ENCODE measurements around the gene ADAT2. TPM values are rescaled to one million over a fixed set of nuclear protein-coding genes. Genes with fewer than 3 reads are reported as not detected.

Gene ADAT2
- total and polyA plus RNA-seq, 2 of the 13 experiments (the other 11 are each of a cell fraction or from before 2014, with no cell fraction given): 10.5 to 18.3 TPM

DNA sequence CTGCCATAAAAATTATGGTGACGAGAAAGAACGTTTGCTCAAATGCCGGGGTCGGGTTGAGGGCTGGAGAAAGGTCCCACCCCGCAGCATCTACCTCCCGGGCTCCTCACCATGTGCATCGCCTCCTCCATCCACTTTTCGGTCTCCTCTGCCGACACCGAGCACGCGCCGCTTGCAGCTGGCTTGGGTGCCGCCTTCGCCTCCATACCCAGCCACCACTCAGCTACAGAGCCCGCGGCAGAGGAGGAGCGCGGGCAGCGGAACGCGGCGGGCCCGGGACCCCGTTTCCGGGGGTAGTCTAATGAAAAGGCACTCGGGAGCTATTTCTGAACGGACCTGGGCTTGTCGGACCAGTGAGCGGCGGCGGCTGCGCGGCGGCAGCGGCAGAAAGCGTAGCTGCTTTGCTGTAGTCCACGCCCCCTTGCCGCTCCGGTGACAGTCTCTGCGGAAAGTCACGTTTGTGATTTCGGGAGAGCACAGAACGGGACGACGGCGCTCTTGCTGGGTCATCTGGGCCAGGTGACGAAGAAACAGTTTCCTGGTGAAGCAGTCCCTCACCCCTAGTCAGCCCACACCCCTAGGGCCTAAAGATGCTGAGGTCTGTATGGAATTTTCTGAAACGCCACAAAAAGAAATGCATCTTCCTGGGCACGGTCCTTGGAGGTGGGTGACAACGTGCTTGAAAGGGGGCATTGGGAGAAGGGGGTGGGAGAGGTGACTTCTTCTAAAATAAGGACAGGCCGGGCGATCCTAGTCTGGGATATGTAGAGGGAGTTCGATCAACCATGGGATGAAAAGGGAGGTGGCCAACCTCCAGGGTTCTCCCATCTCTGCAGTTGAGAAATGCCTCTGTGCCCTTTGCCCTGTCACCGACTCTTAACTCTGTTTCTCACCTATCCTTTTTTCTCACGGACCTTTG is at the start of gene ADAT2, which contains the start of gene PEX3 (continued):
- TF ChIP-seq, protein P1, sequence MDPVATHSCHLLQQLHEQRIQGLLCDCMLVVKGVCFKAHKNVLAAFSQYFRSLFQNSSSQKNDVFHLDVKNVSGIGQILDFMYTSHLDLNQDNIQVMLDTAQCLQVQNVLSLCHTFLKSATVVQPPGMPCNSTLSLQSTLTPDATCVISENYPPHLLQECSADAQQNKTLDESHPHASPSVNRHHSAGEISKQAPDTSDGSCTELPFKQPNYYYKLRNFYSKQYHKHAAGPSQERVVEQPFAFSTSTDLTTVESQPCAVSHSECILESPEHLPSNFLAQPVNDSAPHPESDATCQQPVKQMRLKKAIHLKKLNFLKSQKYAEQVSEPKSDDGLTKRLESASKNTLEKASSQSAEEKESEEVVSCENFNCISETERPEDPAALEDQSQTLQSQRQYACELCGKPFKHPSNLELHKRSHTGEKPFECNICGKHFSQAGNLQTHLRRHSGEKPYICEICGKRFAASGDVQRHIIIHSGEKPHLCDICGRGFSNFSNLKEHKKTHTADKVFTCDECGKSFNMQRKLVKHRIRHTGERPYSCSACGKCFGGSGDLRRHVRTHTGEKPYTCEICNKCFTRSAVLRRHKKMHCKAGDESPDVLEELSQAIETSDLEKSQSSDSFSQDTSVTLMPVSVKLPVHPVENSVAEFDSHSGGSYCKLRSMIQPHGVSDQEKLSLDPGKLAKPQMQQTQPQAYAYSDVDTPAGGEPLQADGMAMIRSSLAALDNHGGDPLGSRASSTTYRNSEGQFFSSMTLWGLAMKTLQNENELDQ (CRISPR knock-in tag; IDR thresholded peaks at IDR 0.05; ENCODE audit: borderline replicate concordance): peak; percentile 57; the same call in 1 of the 2 replicates
- peak; percentile 95 for TF ChIP-seq NKX3-1 (CRISPR knock-in tag; IDR thresholded peaks at IDR 0.05)
- TF ChIP-seq TCF7L2 (IDR thresholded peaks at IDR 0.05; ENCODE audit: low read depth, low read length): no peak
- TF ChIP-seq ARNT (IDR thresholded peaks at IDR 0.05): no peak
- 0 out of 2 replicates have a peak, but pooled peaks have one; percentile 59 for TF ChIP-seq TMF1 (CRISPR knock-in tag; IDR thresholded peaks at IDR 0.05; ENCODE audit: low read depth)
- TF ChIP-seq ZNF776 (CRISPR knock-in tag; IDR thresholded peaks at IDR 0.05): peak; percentile 91
- TF ChIP-seq, protein P2, sequence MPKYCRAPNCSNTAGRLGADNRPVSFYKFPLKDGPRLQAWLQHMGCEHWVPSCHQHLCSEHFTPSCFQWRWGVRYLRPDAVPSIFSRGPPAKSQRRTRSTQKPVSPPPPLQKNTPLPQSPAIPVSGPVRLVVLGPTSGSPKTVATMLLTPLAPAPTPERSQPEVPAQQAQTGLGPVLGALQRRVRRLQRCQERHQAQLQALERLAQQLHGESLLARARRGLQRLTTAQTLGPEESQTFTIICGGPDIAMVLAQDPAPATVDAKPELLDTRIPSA (CRISPR knock-in tag; IDR thresholded peaks at IDR 0.05; ENCODE audit: borderline replicate concordance): peak; percentile 97
- no peak for TF ChIP-seq ZNF326 (CRISPR knock-in tag; IDR thresholded peaks at IDR 0.05; ENCODE audit: borderline replicate concordance)
- peak; percentile 94; the same call in 1 of the 2 replicates for TF ChIP-seq DNMT1 (CRISPR knock-in tag; IDR thresholded peaks at IDR 0.05)
- TF ChIP-seq MIER2 (CRISPR knock-in tag; IDR thresholded peaks at IDR 0.05): peak; percentile 83
- peak; percentile 47; the same call in 1 of the 2 replicates for TF ChIP-seq POLR2AphosphoS2 (IDR thresholded peaks at IDR 0.05; ENCODE audit: low read depth, low read length)
- TF ChIP-seq FLYWCH1 (CRISPR knock-in tag; IDR thresholded peaks at IDR 0.05): peak; percentile 76; the same call in 1 of the 2 replicates
- TF ChIP-seq, protein P3, sequence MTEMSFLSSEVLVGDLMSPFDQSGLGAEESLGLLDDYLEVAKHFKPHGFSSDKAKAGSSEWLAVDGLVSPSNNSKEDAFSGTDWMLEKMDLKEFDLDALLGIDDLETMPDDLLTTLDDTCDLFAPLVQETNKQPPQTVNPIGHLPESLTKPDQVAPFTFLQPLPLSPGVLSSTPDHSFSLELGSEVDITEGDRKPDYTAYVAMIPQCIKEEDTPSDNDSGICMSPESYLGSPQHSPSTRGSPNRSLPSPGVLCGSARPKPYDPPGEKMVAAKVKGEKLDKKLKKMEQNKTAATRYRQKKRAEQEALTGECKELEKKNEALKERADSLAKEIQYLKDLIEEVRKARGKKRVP (CRISPR knock-in tag; IDR thresholded peaks at IDR 0.05): peak in 1 of 2 experiments; percentile 91; a peak in 2 of 4 replicates
- TF ChIP-seq, protein P4, sequence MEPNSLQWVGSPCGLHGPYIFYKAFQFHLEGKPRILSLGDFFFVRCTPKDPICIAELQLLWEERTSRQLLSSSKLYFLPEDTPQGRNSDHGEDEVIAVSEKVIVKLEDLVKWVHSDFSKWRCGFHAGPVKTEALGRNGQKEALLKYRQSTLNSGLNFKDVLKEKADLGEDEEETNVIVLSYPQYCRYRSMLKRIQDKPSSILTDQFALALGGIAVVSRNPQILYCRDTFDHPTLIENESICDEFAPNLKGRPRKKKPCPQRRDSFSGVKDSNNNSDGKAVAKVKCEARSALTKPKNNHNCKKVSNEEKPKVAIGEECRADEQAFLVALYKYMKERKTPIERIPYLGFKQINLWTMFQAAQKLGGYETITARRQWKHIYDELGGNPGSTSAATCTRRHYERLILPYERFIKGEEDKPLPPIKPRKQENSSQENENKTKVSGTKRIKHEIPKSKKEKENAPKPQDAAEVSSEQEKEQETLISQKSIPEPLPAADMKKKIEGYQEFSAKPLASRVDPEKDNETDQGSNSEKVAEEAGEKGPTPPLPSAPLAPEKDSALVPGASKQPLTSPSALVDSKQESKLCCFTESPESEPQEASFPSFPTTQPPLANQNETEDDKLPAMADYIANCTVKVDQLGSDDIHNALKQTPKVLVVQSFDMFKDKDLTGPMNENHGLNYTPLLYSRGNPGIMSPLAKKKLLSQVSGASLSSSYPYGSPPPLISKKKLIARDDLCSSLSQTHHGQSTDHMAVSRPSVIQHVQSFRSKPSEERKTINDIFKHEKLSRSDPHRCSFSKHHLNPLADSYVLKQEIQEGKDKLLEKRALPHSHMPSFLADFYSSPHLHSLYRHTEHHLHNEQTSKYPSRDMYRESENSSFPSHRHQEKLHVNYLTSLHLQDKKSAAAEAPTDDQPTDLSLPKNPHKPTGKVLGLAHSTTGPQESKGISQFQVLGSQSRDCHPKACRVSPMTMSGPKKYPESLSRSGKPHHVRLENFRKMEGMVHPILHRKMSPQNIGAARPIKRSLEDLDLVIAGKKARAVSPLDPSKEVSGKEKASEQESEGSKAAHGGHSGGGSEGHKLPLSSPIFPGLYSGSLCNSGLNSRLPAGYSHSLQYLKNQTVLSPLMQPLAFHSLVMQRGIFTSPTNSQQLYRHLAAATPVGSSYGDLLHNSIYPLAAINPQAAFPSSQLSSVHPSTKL (CRISPR knock-in tag; IDR thresholded peaks at IDR 0.05): peak; percentile 93
- TF ChIP-seq ZNF234 (CRISPR knock-in tag; conservative IDR thresholded peaks at IDR 0.05): 0 out of 2 replicates have a peak, but pooled peaks have one; percentile 55
- TF ChIP-seq, protein P5, sequence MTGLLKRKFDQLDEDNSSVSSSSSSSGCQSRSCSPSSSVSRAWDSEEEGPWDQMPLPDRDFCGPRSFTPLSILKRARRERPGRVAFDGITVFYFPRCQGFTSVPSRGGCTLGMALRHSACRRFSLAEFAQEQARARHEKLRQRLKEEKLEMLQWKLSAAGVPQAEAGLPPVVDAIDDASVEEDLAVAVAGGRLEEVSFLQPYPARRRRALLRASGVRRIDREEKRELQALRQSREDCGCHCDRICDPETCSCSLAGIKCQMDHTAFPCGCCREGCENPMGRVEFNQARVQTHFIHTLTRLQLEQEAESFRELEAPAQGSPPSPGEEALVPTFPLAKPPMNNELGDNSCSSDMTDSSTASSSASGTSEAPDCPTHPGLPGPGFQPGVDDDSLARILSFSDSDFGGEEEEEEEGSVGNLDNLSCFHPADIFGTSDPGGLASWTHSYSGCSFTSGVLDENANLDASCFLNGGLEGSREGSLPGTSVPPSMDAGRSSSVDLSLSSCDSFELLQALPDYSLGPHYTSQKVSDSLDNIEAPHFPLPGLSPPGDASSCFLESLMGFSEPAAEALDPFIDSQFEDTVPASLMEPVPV (CRISPR knock-in tag; IDR thresholded peaks at IDR 0.05): peak; percentile 99
- peak; percentile 49; the same call in 1 of the 2 replicates for TF ChIP-seq ONECUT2 (CRISPR knock-in tag; IDR thresholded peaks at IDR 0.05)
- peak; percentile 98 for TF ChIP-seq SRY (CRISPR knock-in tag; IDR thresholded peaks at IDR 0.05)
- peak; percentile 42; the same call in 1 of the 2 replicates for TF ChIP-seq MZF1 (CRISPR knock-in tag; IDR thresholded peaks at IDR 0.05; ENCODE audit: borderline replicate concordance)
